Measurements from ENCODE around the gene RAB11FIP5. TPM values are rescaled to one million over a fixed set of nuclear protein-coding genes. Genes with fewer than 3 reads are reported as not detected.
A peak's percentile ranks its signal among the peaks of the same experiment; 100 is the strongest.

RAB11FIP5 gene
- total RNA-seq, 6 donors from 2014 or later = 21.0 to 35.3 (median 29.9) TPM

DNA sequence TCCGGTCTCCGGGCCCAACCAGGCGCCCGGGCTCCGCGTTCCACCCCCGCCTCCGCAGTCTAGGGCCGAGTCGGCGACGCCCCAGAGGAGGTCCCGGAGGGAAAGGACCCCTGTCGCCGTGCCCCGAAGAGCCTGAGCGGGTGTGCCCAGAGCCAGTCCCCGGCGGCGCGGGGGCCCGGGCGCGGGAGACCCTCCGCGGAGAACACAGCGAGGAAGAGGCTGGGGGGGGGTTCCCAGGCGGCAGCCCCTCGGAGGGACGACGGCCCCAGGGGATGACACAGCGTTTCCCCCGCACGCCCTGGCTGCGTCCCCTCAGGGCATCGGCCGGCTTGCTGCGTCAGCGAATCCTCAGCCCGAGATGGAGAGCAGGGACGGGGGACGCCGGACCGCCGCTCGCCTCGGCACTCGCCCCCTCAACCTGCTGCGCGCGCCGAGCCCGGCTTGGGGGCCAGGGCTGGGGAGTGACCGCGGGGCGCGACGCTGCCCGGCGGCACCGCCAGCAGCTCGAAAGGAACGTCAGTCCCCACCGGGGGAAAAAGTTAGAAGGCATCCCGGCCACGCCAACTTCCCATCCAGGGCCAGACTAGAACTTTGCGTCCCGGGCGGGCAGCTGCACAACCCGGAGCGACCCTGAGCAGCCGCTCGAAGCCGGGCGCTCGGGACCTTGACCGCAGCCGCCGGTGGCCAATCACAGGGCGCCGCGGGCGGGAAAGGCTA, 41.9 kb downstream of the RAB11FIP5 start:
- H3K27ac ChIP-seq = peak overlapping the region; percentile 93 to 97 (median 94)

DNA sequence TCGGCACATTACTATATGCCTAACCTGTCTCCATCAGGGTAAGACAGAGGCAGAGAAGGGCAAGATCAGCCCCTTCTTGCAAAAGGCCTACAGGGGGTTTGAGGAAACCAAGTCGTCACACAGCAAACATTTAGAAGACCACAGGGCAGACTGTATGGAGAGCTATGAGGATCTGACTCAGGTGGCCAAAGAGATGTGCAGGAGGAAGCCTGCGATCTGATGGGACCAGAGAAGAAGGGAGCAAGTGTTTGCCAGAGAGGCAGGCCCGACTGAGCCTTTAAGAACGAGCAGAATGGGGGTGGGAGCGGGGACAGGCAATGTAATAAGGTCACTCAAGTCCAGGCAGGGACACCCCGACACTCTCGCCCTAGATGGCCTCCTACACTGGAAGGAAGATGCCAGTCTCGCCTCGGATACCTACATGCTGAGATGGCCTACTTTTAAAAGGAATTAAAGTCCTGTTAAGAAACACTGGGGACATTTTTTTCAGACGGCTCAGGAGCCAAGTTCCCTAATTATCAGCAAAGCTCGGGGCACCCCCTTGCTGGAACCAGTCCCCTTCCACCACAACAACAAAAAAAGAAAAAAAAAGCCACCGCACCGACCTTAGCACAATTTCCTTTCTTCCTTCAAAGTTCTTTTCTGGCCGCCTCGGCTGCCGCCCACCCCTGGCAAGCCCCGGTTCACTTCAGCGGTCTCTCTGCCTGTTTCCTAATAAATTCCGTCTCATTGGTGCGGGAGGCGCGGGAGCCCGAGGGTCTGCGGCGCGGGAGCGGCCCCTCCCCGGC, 42.7 kb downstream of the RAB11FIP5 start:
- Histone ChIP-seq H3K9me3 (no peaks in the 10 kb centered on the region), H3K4me3 (peak overlapping the region; percentile 77 to 95 (median 84)), H3K27me3 (no peaks in the 10 kb centered on the region), H3K27ac (peak overlapping the region; percentile 93 to 97 (median 94)), H3K36me3 (peaks cover 0 to under 1% (median under 1%) of the 10 kb centered on the region in 4 donors), H3K4me1 (peaks cover 21 to 31% (median 28%) of the 10 kb centered on the region in 4 donors)
- DNase-seq (no peak), ATAC-seq (ENCODE audit: low FRiP score in 2 of 2) (no peak)
- no peak for TF ChIP-seq POLR2AphosphoS5 (IDR thresholded peaks at IDR 0.05)
- no peak for TF ChIP-seq POLR2A (IDR thresholded peaks at IDR 0.05)
- TF ChIP-seq, protein P1, sequence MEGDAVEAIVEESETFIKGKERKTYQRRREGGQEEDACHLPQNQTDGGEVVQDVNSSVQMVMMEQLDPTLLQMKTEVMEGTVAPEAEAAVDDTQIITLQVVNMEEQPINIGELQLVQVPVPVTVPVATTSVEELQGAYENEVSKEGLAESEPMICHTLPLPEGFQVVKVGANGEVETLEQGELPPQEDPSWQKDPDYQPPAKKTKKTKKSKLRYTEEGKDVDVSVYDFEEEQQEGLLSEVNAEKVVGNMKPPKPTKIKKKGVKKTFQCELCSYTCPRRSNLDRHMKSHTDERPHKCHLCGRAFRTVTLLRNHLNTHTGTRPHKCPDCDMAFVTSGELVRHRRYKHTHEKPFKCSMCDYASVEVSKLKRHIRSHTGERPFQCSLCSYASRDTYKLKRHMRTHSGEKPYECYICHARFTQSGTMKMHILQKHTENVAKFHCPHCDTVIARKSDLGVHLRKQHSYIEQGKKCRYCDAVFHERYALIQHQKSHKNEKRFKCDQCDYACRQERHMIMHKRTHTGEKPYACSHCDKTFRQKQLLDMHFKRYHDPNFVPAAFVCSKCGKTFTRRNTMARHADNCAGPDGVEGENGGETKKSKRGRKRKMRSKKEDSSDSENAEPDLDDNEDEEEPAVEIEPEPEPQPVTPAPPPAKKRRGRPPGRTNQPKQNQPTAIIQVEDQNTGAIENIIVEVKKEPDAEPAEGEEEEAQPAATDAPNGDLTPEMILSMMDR (IDR thresholded peaks at IDR 0.05) = no peak
- TF ChIP-seq EP300 (IDR thresholded peaks at IDR 0.05) = no peak
- WGBS, 2 donors = 21 to 24% methylated on average over 20 to 21 of the region's 29 CpGs

More for the DNA sequence above, 41.9 kb downstream of the RAB11FIP5 start:
- H3K4me3 ChIP-seq = peak overlapping the region; percentile 77 to 95 (median 84)
- H3K27me3 ChIP-seq = no peaks in the 10 kb centered on the region
- H3K36me3 ChIP-seq = peaks cover 0 to 8% (median 5%) of the 10 kb centered on the region in 4 donors
- 0% methylated on average over 13 to 24 of the region's 83 CpGs for WGBS, 2 donors
- TF ChIP-seq POLR2A (IDR thresholded peaks at IDR 0.05) (peak in 2 of 4 donors; percentile 65 to 70), EP300 (IDR thresholded peaks at IDR 0.05) (no peak), POLR2AphosphoS5 (IDR thresholded peaks at IDR 0.05) (peak in 1 of 2 donors; percentile 32)
- TF ChIP-seq, protein P1 (IDR thresholded peaks at IDR 0.05) = no peak
- H3K9me3 ChIP-seq = no peaks in the 10 kb centered on the region
- H3K4me1 ChIP-seq = peaks cover 21 to 31% (median 28%) of the 10 kb centered on the region in 4 donors
- peak in 1 of 2 donors; percentile 50 for ATAC-seq (ENCODE audit: low FRiP score in 2 of 2)
- peak; percentile 55 to 92 for DNase-seq

GRCh38 chr2:73069041-73069854, 43.5 kb downstream of the RAB11FIP5 start:
- ATAC-seq (ENCODE audit: low FRiP score in 2 of 2) (no peak), DNase-seq (no peak)
- H3K4me1 ChIP-seq = peaks cover 21 to 31% (median 28%) of the 10 kb centered on the region in 4 donors
- peak overlapping the region in 2 of 4 donors; percentile 84 for H3K4me3 ChIP-seq
- H3K36me3 ChIP-seq = no peaks in the 10 kb centered on the region
- 73 to 74% methylated on average over 7 of the region's 7 CpGs for WGBS, 2 donors
- no peaks in the 10 kb centered on the region for H3K27me3 ChIP-seq
- no peaks in the 10 kb centered on the region for H3K9me3 ChIP-seq
- no peak overlapping the region for H3K27ac ChIP-seq
- no peak for TF ChIP-seq POLR2A (IDR thresholded peaks at IDR 0.05)
- TF ChIP-seq EP300 (IDR thresholded peaks at IDR 0.05) = no peak
- TF ChIP-seq, protein P1 (IDR thresholded peaks at IDR 0.05) = no peak
- TF ChIP-seq POLR2AphosphoS5 (IDR thresholded peaks at IDR 0.05) = no peak

DNA sequence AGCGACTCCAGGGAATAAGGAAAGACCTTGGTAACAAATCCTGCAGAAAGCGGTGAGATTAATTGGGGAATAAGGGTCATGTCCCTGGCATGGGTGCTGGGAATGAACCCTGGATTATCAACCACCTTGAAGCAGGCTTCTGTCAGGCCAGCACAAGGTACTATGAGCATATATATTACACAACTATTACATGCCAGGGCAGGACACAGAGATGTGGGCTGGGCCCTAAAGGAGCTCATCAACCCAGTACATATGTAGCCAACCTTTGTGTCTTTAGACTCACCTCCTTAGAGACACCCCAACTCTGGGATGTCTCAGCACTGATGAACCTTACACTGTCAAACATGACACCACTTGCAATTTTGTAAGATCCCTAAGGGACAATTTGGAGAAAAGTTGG, 44.6 kb downstream of the RAB11FIP5 start:
- Histone ChIP-seq H3K4me3 (no peak overlapping the region), H3K9me3 (no peaks in the 10 kb centered on the region), H3K27ac (no peak overlapping the region), H3K27me3 (no peaks in the 10 kb centered on the region), H3K36me3 (no peaks in the 10 kb centered on the region), H3K4me1 (peaks cover 21 to 31% (median 28%) of the 10 kb centered on the region in 4 donors)
- DNase-seq (no peak), ATAC-seq (ENCODE audit: low FRiP score in 2 of 2) (no peak)
- WGBS, 2 donors = 94 to 96% methylated on average over 2 of the region's 2 CpGs
- TF ChIP-seq POLR2A (IDR thresholded peaks at IDR 0.05) (no peak), POLR2AphosphoS5 (IDR thresholded peaks at IDR 0.05) (no peak), EP300 (IDR thresholded peaks at IDR 0.05) (no peak)
- TF ChIP-seq, protein P1 (IDR thresholded peaks at IDR 0.05) = no peak
